Activated CD8-positive, alpha-beta memory T cell treated with anti-CD3 and anti-CD28 coated beads, Interleukin-2, amount 50 U/mL, for 24 hours (primary cell): ENCODE data around the gene TMEFF2.

Source experiments
- DNase-seq: peaks from one replicate; pipeline ENCODE4 v3.0.0-alpha.2; 2020; ENCODE audit errors: extremely low read depth

The TMEFF2 gene

GRCh38 chr2:192011196-192011595 is 183.5 kb downstream of the TMEFF2 start:
- no peak for DNase-seq

GRCh38 chr2:192010073-192010472 is 184.7 kb downstream of the TMEFF2 start:
- no peak for DNase-seq

GRCh38 chr2:192007581-192008228 is 187.0 kb downstream of the TMEFF2 start:
- DNase-seq, result no peak

GRCh38 chr2:192005211-192005610 is 189.5 kb downstream of the TMEFF2 start:
- no peak for DNase-seq

- no peak for DNase-seq
These were observed 190.4 kb downstream of the TMEFF2 start for GRCh38 chr2:192004188-192004963.

GRCh38 chr2:192002418-192002817 is 192.3 kb downstream of the TMEFF2 start:
- DNase-seq, result no peak

- DNase-seq, result no peak
These were observed 194.3 kb downstream of the TMEFF2 start for GRCh38 chr2:192000196-192000980.

- DNase-seq, result no peak
These were observed 195.5 kb downstream of the TMEFF2 start for GRCh38 chr2:191999101-191999841.

GRCh38 chr2:191995285-191995684 is 199.4 kb downstream of the TMEFF2 start:
- DNase-seq, result no peak

- no peak for DNase-seq
These were observed 200.0 kb downstream of the TMEFF2 start for GRCh38 chr2:191994749-191995148.

GRCh38 chr2:191991442-191991841 is 203.3 kb downstream of the TMEFF2 start:
- no peak for DNase-seq

GRCh38 chr2:191985740-191986139 is 209.0 kb downstream of the TMEFF2 start:
- no peak for DNase-seq

GRCh38 chr2:191983591-191983990 is 211.1 kb downstream of the TMEFF2 start:
- DNase-seq, result no peak

GRCh38 chr2:191983186-191983585 is 211.5 kb downstream of the TMEFF2 start:
- no peak for DNase-seq

GRCh38 chr2:191981706-191982105 is 213.0 kb downstream of the TMEFF2 start:
- no peak for DNase-seq

GRCh38 chr2:191980483-191980882 is 214.2 kb downstream of the TMEFF2 start:
- DNase-seq, result no peak

GRCh38 chr2:191979221-191979730 is 215.5 kb downstream of the TMEFF2 start:
- no peak for DNase-seq

GRCh38 chr2:191977754-191978153 is 217.0 kb downstream of the TMEFF2 start:
- no peak for DNase-seq

GRCh38 chr2:191976436-191976835 is 218.3 kb downstream of the TMEFF2 start:
- no peak for DNase-seq

GRCh38 chr2:191974676-191975075 is 220.1 kb downstream of the TMEFF2 start:
- DNase-seq, result no peak

GRCh38 chr2:191970867-191971266 is 223.9 kb downstream of the TMEFF2 start:
- DNase-seq, result no peak

- DNase-seq, result no peak
These were observed 226.6 kb downstream of the TMEFF2 start for GRCh38 chr2:191968120-191968519.
